Subcutaneous adipose tissue (tissue), 4 donors: Measurements from ENCODE around the gene IFTAP. TPM values are rescaled to one million over a fixed set of nuclear protein-coding genes. Genes with fewer than 3 reads are reported as not detected.

Source experiments
- total RNA-seq, 4 donors: library from RNA; depleted of rRNA; stranded (reverse); fragments of >200 nt; gene quantifications; one replicate each; pipeline ENCODE4 v1.1.0, GENCODE V29; 2016
- TF ChIP-seq, protein P1 (sequence below): fragments of 450-650 bp; IDR thresholded peaks from one replicate; pipeline ENCODE4 v1.5.1; 2016; ENCODE audit warnings: low read depth, mild to moderate bottlenecking, control low read depth, antibody characterized with exemption, moderate library complexity

IFTAP gene
- total RNA-seq, 4 donors from 2014 or later, result 18.3 to 22.8 (median 20.6) TPM

DNA sequence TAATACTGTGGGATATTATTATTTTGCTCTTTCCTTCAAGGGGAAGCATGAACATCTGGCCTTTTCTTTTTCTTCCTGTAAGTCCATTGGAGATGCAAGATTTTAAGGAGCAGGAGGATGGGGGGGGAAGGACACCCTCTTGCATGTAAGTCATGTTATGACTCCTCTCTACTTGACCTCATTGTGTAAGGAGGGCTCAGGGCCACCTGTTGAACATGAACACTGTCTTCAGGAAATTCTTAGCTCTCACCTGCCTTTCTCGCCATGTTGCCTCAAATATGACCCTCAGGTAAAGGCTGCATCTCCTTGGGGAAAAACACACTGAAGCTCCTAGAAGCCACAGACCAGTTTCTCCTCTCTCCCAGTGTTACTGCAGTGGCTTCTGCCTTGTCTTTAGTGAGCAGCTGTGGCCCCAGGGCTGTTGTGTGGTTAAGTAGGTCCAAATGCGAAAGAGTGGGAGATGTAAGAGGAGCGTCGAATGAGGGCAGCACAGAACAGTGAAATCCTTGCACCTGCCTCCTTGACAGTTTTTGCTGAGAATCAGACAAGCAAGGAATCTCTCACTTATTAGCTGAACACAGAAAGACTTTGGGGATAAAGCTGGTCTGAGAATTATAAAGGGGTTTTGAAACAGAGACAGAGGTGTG, 27.8 kb upstream of the IFTAP start:
- TF ChIP-seq, protein P1, sequence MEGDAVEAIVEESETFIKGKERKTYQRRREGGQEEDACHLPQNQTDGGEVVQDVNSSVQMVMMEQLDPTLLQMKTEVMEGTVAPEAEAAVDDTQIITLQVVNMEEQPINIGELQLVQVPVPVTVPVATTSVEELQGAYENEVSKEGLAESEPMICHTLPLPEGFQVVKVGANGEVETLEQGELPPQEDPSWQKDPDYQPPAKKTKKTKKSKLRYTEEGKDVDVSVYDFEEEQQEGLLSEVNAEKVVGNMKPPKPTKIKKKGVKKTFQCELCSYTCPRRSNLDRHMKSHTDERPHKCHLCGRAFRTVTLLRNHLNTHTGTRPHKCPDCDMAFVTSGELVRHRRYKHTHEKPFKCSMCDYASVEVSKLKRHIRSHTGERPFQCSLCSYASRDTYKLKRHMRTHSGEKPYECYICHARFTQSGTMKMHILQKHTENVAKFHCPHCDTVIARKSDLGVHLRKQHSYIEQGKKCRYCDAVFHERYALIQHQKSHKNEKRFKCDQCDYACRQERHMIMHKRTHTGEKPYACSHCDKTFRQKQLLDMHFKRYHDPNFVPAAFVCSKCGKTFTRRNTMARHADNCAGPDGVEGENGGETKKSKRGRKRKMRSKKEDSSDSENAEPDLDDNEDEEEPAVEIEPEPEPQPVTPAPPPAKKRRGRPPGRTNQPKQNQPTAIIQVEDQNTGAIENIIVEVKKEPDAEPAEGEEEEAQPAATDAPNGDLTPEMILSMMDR, result no peak

DNA sequence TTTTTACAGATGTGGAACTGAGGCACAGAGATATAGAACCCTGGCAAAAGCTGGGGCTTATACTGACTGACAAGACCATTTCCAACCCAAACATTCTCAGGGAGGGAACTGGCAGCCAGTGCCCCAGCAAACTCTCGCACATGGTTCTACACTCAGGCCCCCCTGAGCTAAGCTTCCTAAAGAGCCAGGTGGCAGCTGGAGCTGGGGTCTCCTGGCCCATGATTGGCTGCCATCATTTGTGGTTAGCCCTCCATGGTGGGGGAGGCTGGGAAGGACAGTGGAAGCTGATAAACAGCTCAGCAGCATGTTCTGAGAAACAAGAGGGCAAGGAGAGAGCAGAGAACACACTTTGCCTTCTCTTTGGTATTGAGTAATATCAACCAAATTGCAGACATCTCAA, 26.6 kb upstream of the IFTAP start, which contains the start of gene RAG1:
Gene RAG1 (plus strand): TSS at position 314 of the 400 bp plus-strand sequence. CDS start 5,298 bp downstream, outside the sequence.
- TF ChIP-seq, protein P1, result no peak

DNA sequence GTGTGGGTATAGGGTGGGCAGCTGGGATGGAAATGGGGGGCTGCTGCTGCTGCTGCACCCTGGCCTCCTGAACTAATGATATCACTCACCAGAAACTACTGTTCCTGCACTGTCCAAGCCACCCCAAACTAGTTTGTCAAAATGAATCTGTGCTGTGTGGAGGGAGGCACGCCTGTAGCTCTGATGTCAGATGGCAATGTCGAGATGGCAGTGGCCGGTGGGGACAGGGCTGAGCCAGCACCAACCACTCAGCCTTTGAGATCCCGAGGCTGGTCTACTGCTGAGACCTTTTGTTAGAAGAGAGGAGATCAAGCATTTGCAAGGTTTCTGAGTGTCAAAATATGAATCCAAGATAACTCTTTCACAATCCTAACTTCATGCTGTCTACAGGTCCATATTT, 25.2 kb upstream of the IFTAP start:
- TF ChIP-seq, protein P1, result no peak

DNA sequence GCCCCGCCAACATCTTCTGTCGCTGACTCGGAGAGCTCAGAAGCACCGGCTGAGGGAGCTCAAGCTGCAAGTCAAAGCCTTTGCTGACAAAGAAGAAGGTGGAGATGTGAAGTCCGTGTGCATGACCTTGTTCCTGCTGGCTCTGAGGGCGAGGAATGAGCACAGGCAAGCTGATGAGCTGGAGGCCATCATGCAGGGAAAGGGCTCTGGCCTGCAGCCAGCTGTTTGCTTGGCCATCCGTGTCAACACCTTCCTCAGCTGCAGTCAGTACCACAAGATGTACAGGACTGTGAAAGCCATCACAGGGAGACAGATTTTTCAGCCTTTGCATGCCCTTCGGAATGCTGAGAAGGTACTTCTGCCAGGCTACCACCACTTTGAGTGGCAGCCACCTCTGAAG, 19.8 kb upstream of the IFTAP start:
- TF ChIP-seq, protein P1, result no peak

DNA sequence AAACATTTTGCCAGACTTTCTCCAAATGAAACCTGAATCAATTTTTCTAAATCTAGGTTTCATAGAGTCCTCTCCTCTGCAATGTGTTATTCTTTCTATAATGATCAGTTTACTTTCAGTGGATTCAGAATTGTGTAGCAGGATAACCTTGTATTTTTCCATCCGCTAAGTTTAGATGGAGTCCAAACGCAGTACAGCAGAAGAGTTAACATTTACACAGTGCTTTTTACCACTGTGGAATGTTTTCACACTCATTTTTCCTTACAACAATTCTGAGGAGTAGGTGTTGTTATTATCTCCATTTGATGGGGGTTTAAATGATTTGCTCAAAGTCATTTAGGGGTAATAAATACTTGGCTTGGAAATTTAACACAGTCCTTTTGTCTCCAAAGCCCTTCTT, 16.9 kb upstream of the IFTAP start:
- TF ChIP-seq, protein P1, result no peak

DNA sequence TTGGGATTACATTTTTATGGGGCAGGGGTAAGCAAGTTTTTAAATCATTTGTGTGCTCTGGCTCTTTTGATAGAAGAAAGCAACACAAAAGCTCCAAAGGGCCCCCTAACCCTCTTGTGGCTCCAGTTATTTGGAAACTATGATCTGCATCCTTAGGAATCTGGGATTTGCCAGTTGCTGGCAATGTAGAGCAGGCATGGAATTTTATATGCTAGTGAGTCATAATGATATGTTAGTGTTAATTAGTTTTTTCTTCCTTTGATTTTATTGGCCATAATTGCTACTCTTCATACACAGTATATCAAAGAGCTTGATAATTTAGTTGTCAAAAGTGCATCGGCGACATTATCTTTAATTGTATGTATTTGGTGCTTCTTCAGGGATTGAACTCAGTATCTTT, 16.4 kb upstream of the IFTAP start:
- TF ChIP-seq, protein P1, result no peak

DNA sequence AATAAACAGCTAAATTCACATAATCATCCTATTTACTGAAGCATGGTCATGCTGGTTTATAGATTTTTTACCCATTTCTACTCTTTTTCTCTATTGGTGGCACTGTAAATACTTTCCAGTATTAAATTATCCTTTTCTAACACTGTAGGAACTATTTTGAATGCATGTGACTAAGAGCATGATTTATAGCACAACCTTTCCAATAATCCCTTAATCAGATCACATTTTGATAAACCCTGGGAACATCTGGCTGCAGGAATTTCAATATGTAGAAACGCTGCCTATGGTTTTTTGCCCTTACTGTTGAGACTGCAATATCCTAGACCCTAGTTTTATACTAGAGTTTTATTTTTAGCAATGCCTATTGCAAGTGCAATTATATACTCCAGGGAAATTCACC, 15.8 kb upstream of the IFTAP start:
- TF ChIP-seq, protein P1, result no peak
